WTC11 (cell line): Measurements from ENCODE around the gene ACSS3. TPM values are rescaled to one million over a fixed set of nuclear protein-coding genes. Genes with fewer than 3 reads are reported as not detected.
A peak's percentile ranks its signal among the peaks of the same experiment; 100 is the strongest.

Experiments used
- ATAC-seq: fragments of 200-7000 bp; cut with Tn5 transposase; 2 replicates; pipeline ENCODE4 v1.10.0; 2021; ENCODE audit warnings: mild to moderate bottlenecking, moderate library complexity
- CTCF ChIA-PET: fragments of 300-600 bp; sonication (Branson Sonifier 250); formaldehyde crosslinking; loops from one replicate; lab custom pipeline; 2021; ENCODE audit warnings: antibody characterized with exemption; lab: Charles Lee
- POLR2A ChIA-PET: fragments of 350-600 bp; sonication (Branson Sonifier 250); formaldehyde crosslinking; loops from one replicate; lab custom pipeline; 2021; ENCODE audit warnings: antibody characterized with exemption; lab: Charles Lee
- DNase-seq: peaks from one replicate; pipeline ENCODE4 v3.0.0; 2021; ENCODE audit warnings: low spot score
- H3K27ac Mint-ChIP-seq: 2 replicates; pipeline ENCODE4 v1.8.0; 2021; ENCODE audit warnings: mixed read lengths
- H3K27me3 Mint-ChIP-seq: 2 replicates; pipeline ENCODE4 v1.8.0; 2021; ENCODE audit warnings: low read depth, mild to moderate bottlenecking, moderate library complexity, mixed read lengths
- H3K36me3 Mint-ChIP-seq: 2 replicates; pipeline ENCODE4 v1.8.0; 2021; ENCODE audit warnings: mixed read lengths
- H3K4me1 Mint-ChIP-seq: 2 replicates; pipeline ENCODE4 v1.8.0; 2022; ENCODE audit warnings: mixed read lengths
- H3K4me3 Mint-ChIP-seq: 2 replicates; pipeline ENCODE4 v1.8.0; 2021; ENCODE audit warnings: mild to moderate bottlenecking, moderate library complexity, mixed read lengths
- H3K9me3 Mint-ChIP-seq: 2 replicates; pipeline ENCODE4 v1.8.0; 2021; ENCODE audit warnings: mixed read lengths
- ATF6 ChIP-seq: sonication (generic); formaldehyde crosslinking; IDR thresholded peaks from 2 replicates; pipeline ENCODE4 v1.8.1; 2023; ENCODE audit warnings: mild to moderate bottlenecking, missing genetic modification reagents
- E2F4 ChIP-seq: sonication (generic); formaldehyde crosslinking; IDR thresholded peaks from 2 replicates; pipeline ENCODE4 v1.8.1; 2022; ENCODE audit warnings: low read depth, mild to moderate bottlenecking, moderate library complexity, missing genetic modification reagents, borderline replicate concordance
- ELF4 ChIP-seq: sonication (generic); formaldehyde crosslinking; IDR thresholded peaks from 2 replicates; pipeline ENCODE4 v1.8.1; 2022; ENCODE audit warnings: low read depth, mild to moderate bottlenecking, moderate library complexity, missing genetic modification reagents
- ESRRA ChIP-seq: sonication (generic); formaldehyde crosslinking; IDR thresholded peaks from 2 replicates; pipeline ENCODE4 v1.8.1; 2022; ENCODE audit warnings: mild to moderate bottlenecking, missing genetic modification reagents, borderline replicate concordance
- ETV6 ChIP-seq: sonication (generic); formaldehyde crosslinking; IDR thresholded peaks from 2 replicates; pipeline ENCODE4 v1.8.1; 2022; ENCODE audit warnings: mild to moderate bottlenecking, missing genetic modification reagents
- HMGA2 ChIP-seq: fragments of 250-450 bp; sonication (Bioruptor Pico); IDR thresholded peaks from 2 replicates; pipeline ENCODE4 v1.4.0; 2021; ENCODE audit warnings: mild to moderate bottlenecking, moderate library complexity
- KAT7 ChIP-seq: sonication (generic); formaldehyde crosslinking; IDR thresholded peaks from 2 replicates; pipeline ENCODE4 v1.8.1; 2023; ENCODE audit warnings: missing genetic modification reagents, mild to moderate bottlenecking, borderline replicate concordance
- MXD4 ChIP-seq: fragments of 250-450 bp; sonication (Bioruptor Pico); IDR thresholded peaks from 2 replicates; pipeline ENCODE4 v1.8.0; 2021; ENCODE audit warnings: mild to moderate bottlenecking, moderate library complexity, borderline replicate concordance
- NFE2L1 ChIP-seq: sonication (generic); formaldehyde crosslinking; IDR thresholded peaks from 2 replicates; pipeline ENCODE4 v1.8.1; 2023; ENCODE audit warnings: missing genetic modification reagents
- NR1H2 ChIP-seq: sonication (generic); formaldehyde crosslinking; IDR thresholded peaks from 2 replicates; pipeline ENCODE4 v1.9.0; 2021; ENCODE audit warnings: mild to moderate bottlenecking, moderate library complexity, missing genetic modification reagents
- RELA ChIP-seq: sonication (generic); formaldehyde crosslinking; IDR thresholded peaks from 2 replicates; pipeline ENCODE4 v1.8.1; 2022; ENCODE audit warnings: missing genetic modification reagents, mild to moderate bottlenecking, borderline replicate concordance
- SOX15 ChIP-seq: fragments of 250-450 bp; sonication (Bioruptor Pico); IDR thresholded peaks from 2 replicates; pipeline ENCODE4 v1.9.0; 2021; ENCODE audit warnings: mild to moderate bottlenecking
- STAT6 ChIP-seq: sonication (generic); formaldehyde crosslinking; conservative IDR thresholded peaks from 2 replicates; pipeline ENCODE4 v1.8.1; 2023; ENCODE audit warnings: mild to moderate bottlenecking, low read depth, missing genetic modification reagents, moderate library complexity
- TEAD1 ChIP-seq: sonication (generic); formaldehyde crosslinking; IDR thresholded peaks from 2 replicates; pipeline ENCODE4 v1.8.0; 2022; ENCODE audit warnings: mild to moderate bottlenecking, missing genetic modification reagents
- ZMAT4 ChIP-seq: fragments of 250-450 bp; sonication (Bioruptor Pico); IDR thresholded peaks from 2 replicates; pipeline ENCODE4 v1.9.0; 2021; ENCODE audit warnings: mild to moderate bottlenecking
- ZNF121 ChIP-seq: sonication (generic); formaldehyde crosslinking; IDR thresholded peaks from 2 replicates; pipeline ENCODE4 v1.8.0; 2023; ENCODE audit warnings: missing genetic modification reagents
- ZNF138 ChIP-seq: sonication (generic); formaldehyde crosslinking; conservative IDR thresholded peaks from 2 replicates; pipeline ENCODE4 v1.8.1; 2022; ENCODE audit warnings: mild to moderate bottlenecking, moderate library complexity, missing genetic modification reagents
- ZNF263 ChIP-seq: sonication (generic); formaldehyde crosslinking; IDR thresholded peaks from 2 replicates; pipeline ENCODE4 v1.8.1; 2022; ENCODE audit warnings: low read depth, mild to moderate bottlenecking, moderate library complexity, missing genetic modification reagents
- ZNF671 ChIP-seq: fragments of 250-450 bp; sonication (Bioruptor Pico); IDR thresholded peaks from 2 replicates; pipeline ENCODE4 v1.8.0; 2021; ENCODE audit warnings: mild to moderate bottlenecking
- total RNA-seq: library from RNA; stranded (reverse); gene quantifications from 3 replicates; pipeline ENCODE4 v1.2.3, GENCODE V29; 2021

Gene ACSS3
- total RNA-seq, 1 experiment from 2014 or later = 18.6 TPM

GRCh38 chr12:81207173-81207572 lies 129.3 kb downstream of the ACSS3 start (continued):
- TF ChIP-seq ELF4 (CRISPR knock-in tag) (no peak), NFE2L1 (CRISPR knock-in tag) (no peak), ZNF671 (no peak), ZNF263 (no peak)

- DNase-seq = no peak
- Mint-ChIP-seq H3K9me3 (no peaks in the 10 kb centered on the region), H3K27ac (no peak overlapping the region), H3K4me1 (peaks cover 69% of the 10 kb centered on the region), H3K4me3 (no peak overlapping the region), H3K27me3 (peaks cover 27% of the 10 kb centered on the region), H3K36me3 (no peaks in the 10 kb centered on the region)
- ChIA-PET CTCF (interaction anchor here (0.6 kb wide), 1 partner anchor 50 kb away, joined by 3 read pairs; no protein-coding TSS in a partner anchor), POLR2A (no interaction called here)
- no peak for ATAC-seq
- TF ChIP-seq MXD4 (CRISPR knock-in tag) (no peak), NR1H2 (CRISPR knock-in tag) (no peak), ETV6 (CRISPR knock-in tag) (no peak), E2F4 (CRISPR knock-in tag) (no peak), ELF4 (CRISPR knock-in tag) (no peak), STAT6 (no peak), ZNF121 (CRISPR knock-in tag) (no peak), ZNF138 (no peak), ATF6 (no peak), RELA (CRISPR knock-in tag) (no peak), SOX15 (no peak), HMGA2 (no peak), TEAD1 (CRISPR knock-in tag) (no peak), KAT7 (CRISPR knock-in tag) (no peak), ESRRA (CRISPR knock-in tag) (no peak)
Observed at GRCh38 chr12:81207664-81208063, 129.8 kb downstream of the ACSS3 start.

GRCh38 chr12:81208187-81208911 lies 130.5 kb downstream of the ACSS3 start:
- Mint-ChIP-seq H3K4me3 (peak overlapping the region; percentile 7; the same call in 1 of the 2 replicates), H3K4me1 (peaks cover 69% of the 10 kb centered on the region), H3K27me3 (peaks cover 27% of the 10 kb centered on the region), H3K27ac (no peak overlapping the region), H3K36me3 (no peaks in the 10 kb centered on the region), H3K9me3 (no peaks in the 10 kb centered on the region)
- POLR2A ChIA-PET = no interaction called here
- DNase-seq (no peak), ATAC-seq (no peak; the same call in 1 of the 2 replicates)
- CTCF ChIA-PET = interaction anchor here (0.6 to 1.2 kb wide), 2 partner anchors 50 kb away, joined by 3 to 4 read pairs; no protein-coding TSS in a partner anchor
- TF ChIP-seq ZNF671 = no peak
- no peak for TF ChIP-seq ZMAT4 (CRISPR knock-in tag)
- TF ChIP-seq ETV6 (CRISPR knock-in tag) = 0 out of 2 replicates have a peak, but pooled peaks have one; percentile 24
- no peak for TF ChIP-seq SOX15
- no peak for TF ChIP-seq TEAD1 (CRISPR knock-in tag)
